ENCODE data around the gene PAX6. TPM values are rescaled to one million over a fixed set of nuclear protein-coding genes. Genes with fewer than 3 reads are reported as not detected.
A peak's percentile ranks its signal among the peaks of the same experiment; 100 is the strongest.

PAX6 gene
- polyA plus RNA-seq, 1 donor (not counting 4 experiments of a cell fraction or from before 2014, with no cell fraction given) = 0.12 TPM

DNA sequence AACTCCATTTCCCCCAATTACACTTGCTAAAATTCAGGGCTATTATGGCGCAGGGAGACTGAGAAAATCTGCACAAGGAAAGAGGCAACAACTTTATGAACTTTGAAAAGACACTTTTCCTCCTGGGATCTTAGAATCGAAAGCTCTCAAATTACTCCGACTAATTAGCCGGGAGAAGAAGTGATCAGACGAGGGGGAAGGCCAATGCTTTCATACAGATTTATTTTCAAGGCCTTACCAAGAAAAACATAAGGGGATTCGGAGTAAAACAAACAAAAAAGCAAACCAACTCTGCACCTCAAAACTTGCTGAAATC, 1.6 kb downstream of the PAX6 start:
- no peaks in the 10 kb centered on the region for H3K9me1 ChIP-seq (ENCODE audit: control insufficient read depth, extremely low read depth, insufficient read depth, low read length)
- H2AFZ ChIP-seq (ENCODE audit: control insufficient read depth, low read length) = no peak overlapping the region
- H3K79me2 ChIP-seq (ENCODE audit: control insufficient read depth, insufficient read depth, low read length) = no peaks in the 10 kb centered on the region
- H3K27me3 ChIP-seq (ENCODE audit: control insufficient read depth, extremely low read depth, insufficient read depth, low read length) = peaks cover 100% of the 10 kb centered on the region
- peak overlapping the region in 1 of 3 experiments; percentile 55 for H3K4me3 ChIP-seq (ENCODE audit: control insufficient read depth in 2 of 3, extremely low read depth in 1 of 3, insufficient read depth in 2 of 3, low read depth in 1 of 3, low read length in 3 of 3)
- peaks cover 24% of the 10 kb centered on the region for H3K4me1 ChIP-seq (ENCODE audit: control insufficient read depth, extremely low read depth, insufficient read depth, low read length)
- dilution Hi-C loops (cut with MboI; ENCODE audit: extremely low pct_ligation_motif_present, low sequenced_read_pairs) = no loop called here
- H4K20me1 ChIP-seq (ENCODE audit: control insufficient read depth, extremely low read depth, insufficient read depth, low read length) = peaks cover 3% of the 10 kb centered on the region
- no peak overlapping the region for H3K27ac ChIP-seq (ENCODE audit: control insufficient read depth, insufficient read depth, low read length)
- DNase-seq (ENCODE audit: low read depth, low spot score) (no peak), FAIRE-seq (no peak)
- no peak overlapping the region for H3K9ac ChIP-seq (ENCODE audit: control insufficient read depth, extremely low read depth, insufficient read depth, low read length)
- no peaks in the 10 kb centered on the region for H3K9me3 ChIP-seq (ENCODE audit: control insufficient read depth, low read depth, low read length)
- peak overlapping the region; percentile 72 for H3K4me2 ChIP-seq (ENCODE audit: control insufficient read depth, extremely low read depth, insufficient read depth, low read depth, low read length)
- H3K36me3 ChIP-seq (ENCODE audit: control insufficient read depth in 2 of 2, extremely low read depth in 1 of 2, insufficient read depth in 2 of 2, low read length in 2 of 2) = no peaks in the 10 kb centered on the region
- TF ChIP-seq EZH2 (IDR thresholded peaks at IDR 0.05; ENCODE audit: low read length) = no peak
- TF ChIP-seq, protein P1, sequence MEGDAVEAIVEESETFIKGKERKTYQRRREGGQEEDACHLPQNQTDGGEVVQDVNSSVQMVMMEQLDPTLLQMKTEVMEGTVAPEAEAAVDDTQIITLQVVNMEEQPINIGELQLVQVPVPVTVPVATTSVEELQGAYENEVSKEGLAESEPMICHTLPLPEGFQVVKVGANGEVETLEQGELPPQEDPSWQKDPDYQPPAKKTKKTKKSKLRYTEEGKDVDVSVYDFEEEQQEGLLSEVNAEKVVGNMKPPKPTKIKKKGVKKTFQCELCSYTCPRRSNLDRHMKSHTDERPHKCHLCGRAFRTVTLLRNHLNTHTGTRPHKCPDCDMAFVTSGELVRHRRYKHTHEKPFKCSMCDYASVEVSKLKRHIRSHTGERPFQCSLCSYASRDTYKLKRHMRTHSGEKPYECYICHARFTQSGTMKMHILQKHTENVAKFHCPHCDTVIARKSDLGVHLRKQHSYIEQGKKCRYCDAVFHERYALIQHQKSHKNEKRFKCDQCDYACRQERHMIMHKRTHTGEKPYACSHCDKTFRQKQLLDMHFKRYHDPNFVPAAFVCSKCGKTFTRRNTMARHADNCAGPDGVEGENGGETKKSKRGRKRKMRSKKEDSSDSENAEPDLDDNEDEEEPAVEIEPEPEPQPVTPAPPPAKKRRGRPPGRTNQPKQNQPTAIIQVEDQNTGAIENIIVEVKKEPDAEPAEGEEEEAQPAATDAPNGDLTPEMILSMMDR (optimal IDR thresholded peaks at IDR 0.05 in 1 of 3, IDR thresholded peaks at IDR 0.05 in 1 of 3, conservative IDR thresholded peaks at IDR 0.05 in 1 of 3; ENCODE audit: extremely low read depth in 1 of 3, insufficient read depth in 2 of 3, low read length in 3 of 3) = no peak

DNA sequence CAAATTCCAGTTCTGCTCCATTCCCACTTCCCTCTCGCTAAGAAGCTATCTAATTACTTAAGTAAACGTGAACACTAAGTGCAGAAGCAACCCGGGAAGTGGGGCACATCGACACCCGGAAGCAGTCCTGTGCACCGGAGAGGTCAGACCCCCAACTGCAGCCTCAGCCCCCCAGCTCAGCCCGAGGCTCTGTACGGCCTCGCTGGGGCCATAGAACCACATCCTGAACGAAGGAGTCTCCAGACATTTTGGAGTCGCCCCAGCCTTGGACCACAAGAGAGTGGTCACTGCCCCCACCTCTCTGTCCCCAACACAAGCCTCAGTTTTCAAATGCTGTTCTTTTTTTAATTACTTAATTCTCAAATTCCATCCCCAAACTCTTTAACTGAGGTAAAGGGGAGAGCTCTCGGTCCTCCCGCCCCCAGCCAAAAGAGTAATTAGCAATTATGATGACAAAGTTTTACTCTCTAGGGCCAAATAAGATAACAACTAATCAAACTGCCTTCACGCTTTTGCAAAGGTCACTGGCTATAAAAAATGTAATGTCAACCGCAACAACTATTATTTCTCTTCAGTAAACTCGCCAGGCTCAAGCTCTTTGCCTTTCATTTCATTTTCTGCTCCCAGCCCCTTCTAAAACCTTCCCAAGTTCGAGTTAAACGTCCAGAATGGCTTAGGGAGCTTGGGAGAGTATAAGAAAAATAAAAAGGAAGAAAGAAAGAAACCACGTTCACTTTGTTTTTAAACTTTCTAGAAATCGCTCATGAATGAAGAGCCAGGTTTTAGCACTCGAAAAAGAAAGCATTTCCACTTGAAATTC, 2.2 kb downstream of the PAX6 start:
- TF ChIP-seq EZH2 (IDR thresholded peaks at IDR 0.05; ENCODE audit: low read length) = no peak
- TF ChIP-seq, protein P1 (optimal IDR thresholded peaks at IDR 0.05 in 1 of 3, IDR thresholded peaks at IDR 0.05 in 1 of 3, conservative IDR thresholded peaks at IDR 0.05 in 1 of 3; ENCODE audit: extremely low read depth in 1 of 3, insufficient read depth in 2 of 3, low read length in 3 of 3) = no peak
- dilution Hi-C loops (cut with MboI; ENCODE audit: extremely low pct_ligation_motif_present, low sequenced_read_pairs) = no loop called here
- Histone ChIP-seq H3K4me2 (ENCODE audit: control insufficient read depth, extremely low read depth, insufficient read depth, low read depth, low read length) (peak overlapping the region; percentile 72), H3K9me1 (ENCODE audit: control insufficient read depth, extremely low read depth, insufficient read depth, low read length) (no peaks in the 10 kb centered on the region), H3K27me3 (ENCODE audit: control insufficient read depth, extremely low read depth, insufficient read depth, low read length) (peaks cover 100% of the 10 kb centered on the region), H3K36me3 (ENCODE audit: control insufficient read depth in 2 of 2, extremely low read depth in 1 of 2, insufficient read depth in 2 of 2, low read length in 2 of 2) (no peaks in the 10 kb centered on the region), H3K79me2 (ENCODE audit: control insufficient read depth, insufficient read depth, low read length) (no peaks in the 10 kb centered on the region), H3K4me3 (ENCODE audit: control insufficient read depth in 2 of 3, extremely low read depth in 1 of 3, insufficient read depth in 2 of 3, low read depth in 1 of 3, low read length in 3 of 3) (no peak overlapping the region), H4K20me1 (ENCODE audit: control insufficient read depth, extremely low read depth, insufficient read depth, low read length) (peaks cover 3% of the 10 kb centered on the region), H3K27ac (ENCODE audit: control insufficient read depth, insufficient read depth, low read length) (no peak overlapping the region), H2AFZ (ENCODE audit: control insufficient read depth, low read length) (no peak overlapping the region), H3K9ac (ENCODE audit: control insufficient read depth, extremely low read depth, insufficient read depth, low read length) (no peak overlapping the region), H3K4me1 (ENCODE audit: control insufficient read depth, extremely low read depth, insufficient read depth, low read length) (peaks cover 24% of the 10 kb centered on the region), H3K9me3 (ENCODE audit: control insufficient read depth, low read depth, low read length) (no peaks in the 10 kb centered on the region)
- FAIRE-seq (no peak), DNase-seq (ENCODE audit: low read depth, low spot score) (no peak)

Data from keratinocyte (primary cell).